Rectal smooth muscle tissue (tissue), 1 donor: ENCODE measurements around the gene DCDC2.
"Not testable (repeated sequence)": the region's sequence is repeated elsewhere in the genome, so short reads cannot be mapped to it uniquely, and the experiment has no call there.

Source experiments
- H3K27ac ChIP-seq: one replicate; pipeline ENCODE4 v1.7.0; 2013; ENCODE audit warnings: low read depth, low read length, inconsistent platforms
- H3K27me3 ChIP-seq: one replicate; pipeline ENCODE4 v1.7.0; 2013; ENCODE audit warnings: low read length; ENCODE audit not compliant: control insufficient read depth, insufficient read depth
- H3K36me3 ChIP-seq: one replicate; pipeline ENCODE4 v1.7.0; 2013; ENCODE audit warnings: low read length; ENCODE audit not compliant: control insufficient read depth, insufficient read depth
- H3K4me1 ChIP-seq: one replicate; pipeline ENCODE4 v1.7.0; 2013; ENCODE audit warnings: low read length; ENCODE audit not compliant: control insufficient read depth, insufficient read depth
- H3K4me3 ChIP-seq: one replicate; pipeline ENCODE4 v1.7.0; 2013; ENCODE audit warnings: low read length
- H3K9ac ChIP-seq: one replicate; pipeline ENCODE4 v1.7.0; 2013; ENCODE audit warnings: low read length

Gene DCDC2

GRCh38 chr6:24357336-24358218, at the start of gene DCDC2:
DCDC2 (minus strand) TSS chr6:24358059; CDS start chr6:24357750, 309 bp downstream.
- H3K36me3 ChIP-seq: no peaks in the 10 kb centered on the region
- no peak within 1 kb of the TSS for H3K27ac ChIP-seq
- peak within 1 kb of the TSS; percentile 52 for H3K4me3 ChIP-seq
- peaks cover 6% of the 10 kb centered on the region for H3K4me1 ChIP-seq
- H3K27me3 ChIP-seq: no peaks in the 10 kb centered on the region
- H3K9ac ChIP-seq: no peak within 1 kb of the TSS

- peaks cover 2% of the 10 kb centered on the region for H3K36me3 ChIP-seq
- H3K27me3 ChIP-seq: no peaks in the 10 kb centered on the region
- no peak overlapping the region for H3K9ac ChIP-seq
- no peak overlapping the region for H3K4me3 ChIP-seq
- no peak overlapping the region for H3K27ac ChIP-seq
- no peaks in the 10 kb centered on the region for H3K4me1 ChIP-seq
These were observed 47.4 kb upstream of the DCDC2 start for GRCh38 chr6:24405262-24405661.

- peaks cover 2% of the 10 kb centered on the region for H3K36me3 ChIP-seq
- H3K27ac ChIP-seq: peak overlapping the region; percentile 67
- H3K9ac ChIP-seq: peak overlapping the region; percentile 33
- no peaks in the 10 kb centered on the region for H3K4me1 ChIP-seq
- peak overlapping the region; percentile 92 for H3K4me3 ChIP-seq
- H3K27me3 ChIP-seq: no peaks in the 10 kb centered on the region
These were observed 45.6 kb upstream of the DCDC2 start for GRCh38 chr6:24403501-24403824.

- H3K4me3 ChIP-seq: peak within 1 kb of the TSS; percentile 92
- H3K27ac ChIP-seq: peak within 1 kb of the TSS; percentile 67
- no peaks in the 10 kb centered on the region for H3K27me3 ChIP-seq
- no peaks in the 10 kb centered on the region for H3K4me1 ChIP-seq
- H3K9ac ChIP-seq: peak within 1 kb of the TSS; percentile 33
- peaks cover 2% of the 10 kb centered on the region for H3K36me3 ChIP-seq
These were observed 45.0 kb upstream of the DCDC2 start, which contains the start of gene MRS2 for GRCh38 chr6:24402697-24403500. MRS2 (plus strand) TSS chr6:24402936; CDS start chr6:24403047, 111 bp downstream.

- Histone ChIP-seq H3K4me1 (no peaks in the 10 kb centered on the region), H3K36me3 (no peaks in the 10 kb centered on the region), H3K9ac (no peak overlapping the region), H3K27me3 (no peaks in the 10 kb centered on the region), H3K27ac (no peak overlapping the region), H3K4me3 (no peak overlapping the region)
These were observed 43.6 kb upstream of the DCDC2 start for GRCh38 chr6:24401458-24401857.

- H3K4me3 ChIP-seq, H3K4me1 ChIP-seq, H3K27me3 ChIP-seq, H3K27ac ChIP-seq, H3K9ac ChIP-seq, H3K36me3 ChIP-seq: not testable (repeated sequence)
These were observed 42.5 kb upstream of the DCDC2 start for GRCh38 chr6:24400045-24401039.

GRCh38 chr6:24397631-24398030, 39.8 kb upstream of the DCDC2 start:
- Histone ChIP-seq H3K4me3 (no peak overlapping the region), H3K9ac (no peak overlapping the region), H3K36me3 (no peaks in the 10 kb centered on the region), H3K4me1 (no peaks in the 10 kb centered on the region), H3K27me3 (no peaks in the 10 kb centered on the region), H3K27ac (no peak overlapping the region)

GRCh38 chr6:24396824-24397223, 39.0 kb upstream of the DCDC2 start:
- no peaks in the 10 kb centered on the region for H3K27me3 ChIP-seq
- H3K4me3 ChIP-seq: no peak overlapping the region
- no peaks in the 10 kb centered on the region for H3K4me1 ChIP-seq
- no peak overlapping the region for H3K27ac ChIP-seq
- H3K36me3 ChIP-seq: no peaks in the 10 kb centered on the region
- H3K9ac ChIP-seq: no peak overlapping the region

- no peak overlapping the region for H3K9ac ChIP-seq
- H3K27ac ChIP-seq: no peak overlapping the region
- no peak overlapping the region for H3K4me3 ChIP-seq
These were observed 37.0 kb upstream of the DCDC2 start for GRCh38 chr6:24394780-24395437.

GRCh38 chr6:24394061-24394779, 36.4 kb upstream of the DCDC2 start:
- Histone ChIP-seq H3K27ac (no peak overlapping the region), H3K4me3 (no peak overlapping the region), H3K9ac (no peak overlapping the region), H3K36me3 (no peaks in the 10 kb centered on the region), H3K4me1 (no peaks in the 10 kb centered on the region), H3K27me3 (no peaks in the 10 kb centered on the region)

More at GRCh38 chr6:24394780-24395437, 37.0 kb upstream of the DCDC2 start:
- no peaks in the 10 kb centered on the region for H3K36me3 ChIP-seq
- H3K27me3 ChIP-seq: no peaks in the 10 kb centered on the region
- no peaks in the 10 kb centered on the region for H3K4me1 ChIP-seq

GRCh38 chr6:24391756-24392405, 34.0 kb upstream of the DCDC2 start:
- no peak overlapping the region for H3K9ac ChIP-seq
- no peaks in the 10 kb centered on the region for H3K36me3 ChIP-seq
- no peak overlapping the region for H3K27ac ChIP-seq
- no peak overlapping the region for H3K4me3 ChIP-seq
- H3K4me1 ChIP-seq: no peaks in the 10 kb centered on the region
- H3K27me3 ChIP-seq: no peaks in the 10 kb centered on the region
